Heart right ventricle (tissue), 16 donors: ENCODE data around the gene GPC3. TPM values are rescaled to one million over a fixed set of nuclear protein-coding genes. Genes with fewer than 3 reads are reported as not detected.
A peak's percentile ranks its signal among the peaks of the same experiment; 100 is the strongest.

ENCODE experiments used
- ATAC-seq, 8 donors: fragments of 200-7000 bp; cut with Tn5 transposase; one replicate each; pipeline ENCODE4 v1.9.1; 2020; ENCODE audit warnings: mild to moderate bottlenecking in 8 of 8, moderate library complexity in 8 of 8, moderate number of reproducible peaks in 1 of 8
- DNase-seq, 2 donors: peaks; one replicate each; pipeline ENCODE4 v3.0.0-alpha.2; 2020
- H3K27ac ChIP-seq, 10 donors: fragments of 200-600 bp; sonication (generic) in 2 of 10; one replicate each; pipeline versions ENCODE4 v1.5.0 to v1.8.0; 2020 to 2022; ENCODE audit warnings: mild to moderate bottlenecking in 3 of 10
- H3K27me3 ChIP-seq, 7 donors: fragments of 200-600 bp; one replicate each; pipeline ENCODE4 v1.8.0; 2021 to 2022; ENCODE audit warnings: mild to moderate bottlenecking in 2 of 7
- H3K36me3 ChIP-seq, 9 donors: fragments of 200-600 bp; sonication (generic) in 1 of 9; one replicate each; pipeline versions ENCODE4 v1.5.0 to v1.8.0; 2020 to 2022; ENCODE audit warnings: mild to moderate bottlenecking in 2 of 9
- H3K4me1 ChIP-seq, 9 donors: fragments of 200-600 bp; sonication (generic) in 1 of 9; one replicate each; pipeline versions ENCODE4 v1.5.0 to v1.8.0; 2020 to 2022; ENCODE audit warnings: mild to moderate bottlenecking in 4 of 9
- H3K4me3 ChIP-seq, 10 donors: fragments of 200-600 bp; sonication (generic) in 2 of 10; one replicate each; pipeline versions ENCODE4 v1.5.0 to v1.8.0; 2020 to 2022; ENCODE audit warnings: mild to moderate bottlenecking in 7 of 10, moderate library complexity in 2 of 10
- H3K9me3 ChIP-seq, 11 donors: fragments of 200-600 bp in 10 of 11; sonication (generic) in 2 of 11; one replicate each; pipeline versions ENCODE4 v1.5.0 to v1.8.0; 2013 to 2022; ENCODE audit warnings: mild to moderate bottlenecking in 2 of 11, control low read depth in 1 of 11, moderate library complexity in 1 of 11
- WGBS, 2 donors: extraction: QIAGEN DNeasy Blood & Tissue Kit; methylation state at CpG; one replicate each; pipeline ENCODE4 v1.1.7; 2013; ENCODE audit warnings: inconsistent platforms in 1 of 2; 5-methylcytosine and 5-hydroxymethylcytosine counted together
- intact Hi-C, 10 donors: fragments of 100-400 bp; cut with DNase I; formaldehyde crosslinking; loops; one replicate each; pipeline versions ENCODE4 v1.11.1 to v1.14.2; 2022
- polyA plus RNA-seq, 2 donors: library from polyadenylated mRNA; stranded (reverse); fragments of 200-250 nt; gene quantifications; one replicate each; pipeline ENCODE4 v1.2.3, GENCODE V29; 2013
- total RNA-seq, 10 donors: library from RNA; stranded (reverse); fragmentation: NEBNext Ultra II Directional in 3 of 10; extraction: Animal tissue kit (Norgen Biotek cat#: 25700) in 3 of 10; gene quantifications; one replicate each; pipeline versions ENCODE4 v1.2.1 to v1.2.4, GENCODE V29; 2021 to 2023
- TF ChIP-seq, protein P1 (sequence below), 9 donors: fragments of 200-600 bp; sonication (generic) in 2 of 9; IDR thresholded peaks; one replicate each; pipeline versions ENCODE4 v1.5.0 to v1.8.0; 2021 to 2022; ENCODE audit warnings: antibody characterized with exemption in 9 of 9, mild to moderate bottlenecking in 5 of 9, moderate library complexity in 1 of 9
- donor health status: Arrhythmogenic right ventricular cardiomyopathy.
- donor health status: ischemic (EF 13 %, LVEDD 7.1; RV severe dilation, severe dysfunction).
- donor health status: healthy with polysubstance abuse.
- donor health status: DM: no; HTN: yes; CAD: no.
- donor health status: DM: no; HTN: no; CAD: no.
- donor health status: ischemic (EF 25% LVEDD 6.9; RV normal size, moderate dysfunction).
- donor health status: ischemic (EF 25% LVEDD 5.7; RV mildly dilated, moderate dysfunction).
- donor health status: healthy.
- donor health status: DM: yes; HTN: yes; CAD: no.
- donor health status: Ischemic cardiomyopathy.
- donor health status: ischemic (EF 35%, LVEDD 5.7; RV mildly dilated, moderate dysfunction).
- donor health status: nonischemic (EF 11% LVEDD 7.7; RV severe dilation, severe dysfunction).
- donor health status: DM: yes; HTN: yes; CAD: no.
- donor health status: PGD.
- donor health status: ischemic (EF 29% LVEDD 5.4; RV normal size, mild dysfunction).
- donor health status: nonischemic (EF 23%, LVEDD 6.1; RV moderate dilation, normal function).

GPC3 gene
- total and polyA plus RNA-seq, 12 donors, result 0.66 to 5.6 (median 3.4) TPM

DNA sequence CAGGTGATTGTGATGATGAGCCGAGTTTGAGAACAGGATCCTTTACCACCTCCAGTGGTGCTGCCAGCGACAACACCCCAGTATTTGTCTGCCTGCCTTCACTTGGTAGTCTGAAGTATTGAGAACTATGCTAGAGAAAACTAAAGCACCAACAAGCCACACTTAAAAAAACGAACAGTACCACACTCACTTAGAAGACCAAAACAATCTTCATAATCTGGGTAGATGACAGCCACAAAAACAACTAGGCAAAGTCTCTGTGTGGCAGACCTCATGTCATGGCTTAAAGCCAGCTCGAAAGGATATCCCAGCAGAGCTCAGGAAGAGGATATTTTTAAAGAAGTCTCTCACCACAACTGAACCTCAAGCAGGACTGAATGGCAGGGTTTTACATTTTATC is 236.0 kb downstream of the GPC3 start:
- H3K9me3 ChIP-seq, result no peaks in the 10 kb centered on the region
- TF ChIP-seq, protein P1, sequence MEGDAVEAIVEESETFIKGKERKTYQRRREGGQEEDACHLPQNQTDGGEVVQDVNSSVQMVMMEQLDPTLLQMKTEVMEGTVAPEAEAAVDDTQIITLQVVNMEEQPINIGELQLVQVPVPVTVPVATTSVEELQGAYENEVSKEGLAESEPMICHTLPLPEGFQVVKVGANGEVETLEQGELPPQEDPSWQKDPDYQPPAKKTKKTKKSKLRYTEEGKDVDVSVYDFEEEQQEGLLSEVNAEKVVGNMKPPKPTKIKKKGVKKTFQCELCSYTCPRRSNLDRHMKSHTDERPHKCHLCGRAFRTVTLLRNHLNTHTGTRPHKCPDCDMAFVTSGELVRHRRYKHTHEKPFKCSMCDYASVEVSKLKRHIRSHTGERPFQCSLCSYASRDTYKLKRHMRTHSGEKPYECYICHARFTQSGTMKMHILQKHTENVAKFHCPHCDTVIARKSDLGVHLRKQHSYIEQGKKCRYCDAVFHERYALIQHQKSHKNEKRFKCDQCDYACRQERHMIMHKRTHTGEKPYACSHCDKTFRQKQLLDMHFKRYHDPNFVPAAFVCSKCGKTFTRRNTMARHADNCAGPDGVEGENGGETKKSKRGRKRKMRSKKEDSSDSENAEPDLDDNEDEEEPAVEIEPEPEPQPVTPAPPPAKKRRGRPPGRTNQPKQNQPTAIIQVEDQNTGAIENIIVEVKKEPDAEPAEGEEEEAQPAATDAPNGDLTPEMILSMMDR (IDR thresholded peaks at IDR 0.05), result no peak
- ATAC-seq (no peak), DNase-seq (no peak)
- no peak overlapping the region for H3K4me3 ChIP-seq
- no peaks in the 10 kb centered on the region for H3K36me3 ChIP-seq
- no peak overlapping the region for H3K27ac ChIP-seq
- peaks cover 0 to 51% (median 0%) of the 10 kb centered on the region in 7 donors for H3K27me3 ChIP-seq
- intact Hi-C loops, result no loop called here
- no peaks in the 10 kb centered on the region for H3K4me1 ChIP-seq
- 43 to 53% methylated on average over 4 of the region's 4 CpGs for WGBS, 2 donors

DNA sequence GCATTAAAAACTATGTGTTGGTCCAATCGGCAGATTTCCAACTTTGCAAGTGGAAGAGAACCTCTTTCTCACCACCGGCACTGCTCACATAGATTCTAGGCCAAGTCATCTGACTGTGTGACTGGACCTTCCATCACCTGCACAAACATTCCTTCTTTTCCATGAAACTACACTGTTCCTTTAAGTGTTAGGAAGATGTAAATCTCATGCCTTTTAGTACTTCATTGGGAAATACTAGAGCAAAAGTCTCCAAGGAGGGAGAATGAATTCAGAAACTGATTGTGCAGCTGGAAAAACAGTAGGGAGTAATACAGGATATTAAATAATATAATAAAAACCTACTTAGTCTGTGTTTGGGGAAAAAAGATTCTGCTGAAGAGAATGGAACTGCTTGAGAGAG is 238.2 kb downstream of the GPC3 start:
- no peaks in the 10 kb centered on the region for H3K9me3 ChIP-seq
- TF ChIP-seq, protein P1 (IDR thresholded peaks at IDR 0.05), result no peak
- H3K36me3 ChIP-seq, result no peaks in the 10 kb centered on the region
- intact Hi-C loops, result no loop called here
- no peak overlapping the region for H3K4me3 ChIP-seq
- H3K27me3 ChIP-seq, result peaks cover 0 to 51% (median 0%) of the 10 kb centered on the region in 7 donors
- H3K27ac ChIP-seq, result no peak overlapping the region
- no peaks in the 10 kb centered on the region for H3K4me1 ChIP-seq
- WGBS, 2 donors, result 57 to 59% methylated on average over 2 of the region's 2 CpGs
- no peak for DNase-seq
- ATAC-seq, result peak in 1 of 8 donors; percentile 37

DNA sequence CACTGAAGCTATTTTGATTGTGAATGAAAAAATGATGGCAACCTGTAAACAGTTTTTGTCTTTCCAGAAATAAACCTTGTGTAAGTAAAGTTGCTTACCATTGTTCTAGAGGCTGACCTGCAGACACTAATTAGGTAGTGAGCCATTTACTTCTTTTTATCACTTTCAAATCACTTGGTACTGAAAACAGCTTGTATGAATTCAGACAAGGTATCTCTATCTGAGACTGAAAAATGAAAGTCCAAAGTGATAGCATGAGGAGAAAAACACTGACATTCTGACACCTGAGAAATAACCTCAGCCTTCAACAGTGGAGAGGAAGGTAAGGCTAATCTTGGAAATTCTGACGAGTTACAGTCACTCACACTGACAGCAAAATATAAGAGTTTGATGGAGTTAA is 238.8 kb downstream of the GPC3 start:
- intact Hi-C loops, result no loop called here
- no peak overlapping the region for H3K27ac ChIP-seq
- H3K4me1 ChIP-seq, result no peaks in the 10 kb centered on the region
- TF ChIP-seq, protein P1 (IDR thresholded peaks at IDR 0.05), result no peak
- no peaks in the 10 kb centered on the region for H3K9me3 ChIP-seq
- peaks cover 0 to 51% (median 0%) of the 10 kb centered on the region in 7 donors for H3K27me3 ChIP-seq
- DNase-seq (no peak), ATAC-seq (no peak)
- WGBS, 2 donors, result 19 to 24% methylated on average over 1 of the region's 1 CpG
- no peaks in the 10 kb centered on the region for H3K36me3 ChIP-seq
- no peak overlapping the region for H3K4me3 ChIP-seq

DNA sequence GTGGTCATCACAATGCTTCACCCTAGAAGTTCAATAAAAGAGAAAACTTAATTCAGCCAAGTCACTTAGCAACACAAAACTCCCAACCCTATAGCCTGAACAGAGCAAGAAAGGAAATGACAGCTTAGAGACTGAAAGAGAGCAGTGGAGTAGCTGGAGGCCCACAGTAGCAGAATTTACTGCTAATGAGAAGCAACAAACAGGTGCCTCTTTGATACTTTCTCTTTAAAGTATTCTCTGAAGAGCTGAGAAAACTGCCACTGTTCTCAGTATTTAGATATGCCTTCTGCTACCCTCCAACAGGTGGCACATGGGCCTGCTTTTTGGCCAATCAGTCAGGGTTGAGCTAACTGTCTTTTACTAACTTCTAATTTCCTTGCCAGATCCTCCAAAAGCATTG is 240.0 kb downstream of the GPC3 start:
- no peak overlapping the region for H3K4me3 ChIP-seq
- H3K36me3 ChIP-seq, result no peaks in the 10 kb centered on the region
- peaks cover 0 to 48% (median 0%) of the 10 kb centered on the region in 7 donors for H3K27me3 ChIP-seq
- TF ChIP-seq, protein P1 (IDR thresholded peaks at IDR 0.05), result no peak
- DNase-seq, result no peak
- H3K4me1 ChIP-seq, result no peaks in the 10 kb centered on the region
- no peaks in the 10 kb centered on the region for H3K9me3 ChIP-seq
- no peak for ATAC-seq
- intact Hi-C loops, result no loop called here
- no peak overlapping the region for H3K27ac ChIP-seq
